ENCODE measurements around the gene PLG.
"Not testable (repeated sequence)": the region's sequence is repeated elsewhere in the genome, so short reads cannot be mapped to it uniquely, and the experiment has no call there.

Gene PLG

DNA sequence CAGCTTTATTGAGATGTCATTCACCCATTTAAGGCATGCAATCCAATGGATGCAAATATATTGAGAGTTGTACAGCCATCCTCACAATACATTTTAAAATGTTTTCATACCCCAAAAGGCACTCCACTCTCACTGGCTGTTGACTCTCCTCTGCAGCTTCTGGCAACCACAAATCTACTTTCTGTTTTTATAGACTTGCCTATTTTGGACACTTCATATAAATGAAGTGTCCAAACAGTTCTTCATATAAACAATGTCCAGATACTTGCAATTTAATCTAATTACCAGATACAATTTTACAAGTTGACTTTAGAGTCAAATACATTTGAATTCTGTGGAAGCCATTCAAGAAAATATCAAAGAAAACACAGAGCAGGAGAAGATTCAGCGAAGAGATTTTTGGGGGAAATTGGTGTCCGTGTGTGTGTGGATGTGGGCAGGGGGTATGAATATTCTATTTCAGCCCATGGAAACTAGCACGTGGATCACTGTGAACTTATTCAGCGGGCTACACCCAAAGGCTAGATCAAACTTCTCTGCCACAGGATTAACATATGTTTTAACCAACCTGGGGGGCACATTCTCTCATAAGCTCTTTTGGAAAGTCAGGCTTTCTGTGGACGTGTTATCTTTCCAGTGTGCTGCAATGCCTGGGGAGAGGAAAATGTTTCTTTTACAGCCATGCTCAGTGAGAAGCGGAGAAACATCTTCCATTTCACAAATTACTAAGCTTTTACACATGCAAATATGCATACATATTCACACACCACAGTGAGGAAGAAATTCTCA, 73.9 kb downstream of the PLG start:
- DNase-seq (ENCODE audit: low read depth in 2 of 2): no peak

DNA sequence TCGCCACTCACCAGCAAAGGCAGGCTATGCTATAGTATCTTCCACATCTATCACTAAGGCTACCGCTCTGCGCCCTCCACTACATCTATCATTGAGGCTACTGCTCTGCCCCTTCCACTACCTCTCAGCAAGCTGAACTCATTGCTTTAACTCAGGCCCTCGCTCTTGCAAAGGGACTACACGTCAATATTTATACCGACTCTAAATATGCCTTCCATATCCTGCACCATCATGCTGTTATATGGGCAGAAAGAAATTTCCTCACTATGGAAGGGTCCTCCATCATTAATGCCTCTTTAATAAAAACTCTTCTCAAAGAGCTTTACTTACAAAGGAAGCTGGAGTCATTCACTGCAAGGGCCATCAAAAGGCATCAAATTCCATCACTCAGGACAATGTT, 77.1 kb downstream of the PLG start:
- not testable (repeated sequence) for DNase-seq (ENCODE audit: low read depth in 2 of 2)

DNA sequence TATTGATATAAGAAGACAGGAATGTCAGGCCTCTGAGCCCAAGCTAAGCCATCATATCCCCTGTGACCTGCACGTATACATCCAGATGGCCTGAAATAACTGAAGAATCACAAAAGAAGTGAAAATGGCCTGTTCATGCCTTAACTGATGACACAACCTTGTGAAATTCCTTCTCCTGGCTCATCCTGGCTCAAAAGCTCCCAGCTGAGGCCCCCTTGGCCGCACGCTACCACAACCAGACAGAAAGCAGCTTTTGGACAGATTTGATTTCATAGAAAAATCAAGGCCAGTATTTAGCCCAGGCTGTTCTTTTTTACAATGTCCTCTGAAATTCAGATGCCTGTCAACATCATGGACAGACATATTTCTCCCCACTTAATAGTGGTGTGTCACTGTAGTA, 78.6 kb downstream of the PLG start:
- DNase-seq (ENCODE audit: low read depth in 2 of 2): not testable (repeated sequence)

DNA sequence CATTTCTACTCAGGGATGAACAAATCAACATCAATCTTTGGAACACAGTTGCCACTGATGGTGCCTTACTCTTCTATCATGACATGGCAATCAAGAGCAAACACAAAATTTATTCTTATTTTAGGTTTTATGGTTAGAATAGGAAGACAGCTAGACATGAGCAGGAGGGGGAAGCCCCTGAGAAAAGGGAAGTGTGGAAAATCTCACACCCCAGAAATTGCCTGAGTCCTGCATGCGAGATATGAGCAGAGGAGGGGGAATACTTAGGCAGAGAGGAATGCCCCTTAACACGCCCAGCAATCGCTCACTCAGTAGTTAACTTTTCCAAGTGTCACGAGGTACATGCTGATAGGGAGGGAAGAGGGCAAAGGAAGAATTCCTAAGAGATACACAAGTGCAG, 79.3 kb downstream of the PLG start:
- no peak for DNase-seq (ENCODE audit: low read depth in 2 of 2)

DNA sequence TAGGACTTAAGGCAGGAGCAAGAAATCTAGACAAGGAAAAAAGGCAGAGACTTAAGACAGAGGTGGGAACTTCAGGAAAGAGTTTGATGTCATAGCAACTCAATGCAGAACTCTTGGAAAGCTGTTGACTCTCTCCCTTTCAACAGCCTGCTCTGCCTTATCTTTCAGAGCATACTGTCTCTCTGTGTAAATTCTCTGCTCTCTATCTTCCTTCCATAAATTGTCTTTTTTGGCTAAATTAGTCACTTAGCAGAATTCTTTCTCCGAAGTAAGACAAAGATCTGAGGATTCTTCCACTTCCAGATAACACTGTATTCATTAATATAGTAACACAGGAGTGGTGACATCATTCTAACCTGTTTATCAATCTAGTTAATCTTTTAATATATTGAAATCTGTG, 80.2 kb downstream of the PLG start:
- no peak for DNase-seq (ENCODE audit: low read depth in 2 of 2)

DNA sequence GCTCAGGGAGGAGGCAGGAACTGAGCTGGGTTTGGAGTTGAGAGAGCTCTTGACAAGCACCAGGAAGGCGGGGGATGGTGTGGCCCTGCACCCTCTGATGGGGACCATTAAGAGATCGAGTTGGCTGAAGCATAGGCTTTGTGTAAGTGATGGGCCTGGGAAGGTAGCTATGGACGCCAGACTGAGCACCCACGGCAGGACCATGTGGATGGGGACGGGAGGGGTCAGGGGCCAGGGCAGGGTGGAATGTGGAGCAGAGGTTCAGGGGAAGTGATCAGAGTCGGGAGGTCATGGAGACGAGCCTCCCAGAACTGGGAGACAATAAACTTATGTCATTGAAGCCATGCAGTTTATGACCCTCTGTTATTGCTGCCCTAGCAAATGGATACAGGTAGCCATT, 81.7 kb downstream of the PLG start:
- DNase-seq (ENCODE audit: low read depth in 2 of 2): no peak

DNA sequence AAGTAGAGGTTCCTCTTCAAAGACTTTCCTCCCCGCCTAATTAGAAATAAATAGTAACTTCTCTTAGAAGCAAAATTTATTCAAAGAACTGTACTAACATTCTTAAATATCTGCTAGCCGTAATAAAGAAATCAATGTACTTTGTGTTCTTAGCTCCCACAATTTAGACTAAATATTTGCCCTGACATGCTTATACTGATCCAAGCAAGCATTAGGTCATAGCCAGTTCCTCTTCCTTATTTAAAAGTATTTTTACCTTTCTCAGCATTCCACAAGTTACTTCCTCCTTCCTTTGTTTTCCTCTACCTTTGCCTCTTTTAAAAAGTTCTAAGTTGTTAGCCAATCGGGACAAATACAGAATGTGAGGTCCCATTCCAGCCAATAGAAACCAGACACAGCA, 86.1 kb downstream of the PLG start:
- DNase-seq (ENCODE audit: low read depth in 2 of 2): not testable (repeated sequence)

DNA sequence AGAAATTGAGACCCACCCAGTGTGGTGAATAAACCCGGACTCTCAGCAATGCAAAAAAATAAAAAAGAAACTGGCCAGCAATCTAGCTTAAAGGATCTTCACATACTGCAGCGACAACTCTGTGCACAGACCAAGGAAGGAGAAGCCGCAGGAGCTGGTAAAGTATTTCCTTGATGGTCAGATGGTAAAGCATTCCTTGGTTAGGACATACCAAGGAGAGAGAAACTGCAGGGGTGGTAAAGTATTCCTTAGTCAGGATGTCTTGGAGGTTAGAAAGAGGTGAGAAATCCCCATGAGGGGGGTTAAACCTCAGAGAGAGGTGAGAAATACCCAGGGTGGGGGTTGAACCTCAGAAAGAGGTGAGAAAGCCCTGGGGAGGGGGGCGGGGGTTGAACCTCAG, 86.8 kb downstream of the PLG start:
- no peak for DNase-seq (ENCODE audit: low read depth in 2 of 2)

DNA sequence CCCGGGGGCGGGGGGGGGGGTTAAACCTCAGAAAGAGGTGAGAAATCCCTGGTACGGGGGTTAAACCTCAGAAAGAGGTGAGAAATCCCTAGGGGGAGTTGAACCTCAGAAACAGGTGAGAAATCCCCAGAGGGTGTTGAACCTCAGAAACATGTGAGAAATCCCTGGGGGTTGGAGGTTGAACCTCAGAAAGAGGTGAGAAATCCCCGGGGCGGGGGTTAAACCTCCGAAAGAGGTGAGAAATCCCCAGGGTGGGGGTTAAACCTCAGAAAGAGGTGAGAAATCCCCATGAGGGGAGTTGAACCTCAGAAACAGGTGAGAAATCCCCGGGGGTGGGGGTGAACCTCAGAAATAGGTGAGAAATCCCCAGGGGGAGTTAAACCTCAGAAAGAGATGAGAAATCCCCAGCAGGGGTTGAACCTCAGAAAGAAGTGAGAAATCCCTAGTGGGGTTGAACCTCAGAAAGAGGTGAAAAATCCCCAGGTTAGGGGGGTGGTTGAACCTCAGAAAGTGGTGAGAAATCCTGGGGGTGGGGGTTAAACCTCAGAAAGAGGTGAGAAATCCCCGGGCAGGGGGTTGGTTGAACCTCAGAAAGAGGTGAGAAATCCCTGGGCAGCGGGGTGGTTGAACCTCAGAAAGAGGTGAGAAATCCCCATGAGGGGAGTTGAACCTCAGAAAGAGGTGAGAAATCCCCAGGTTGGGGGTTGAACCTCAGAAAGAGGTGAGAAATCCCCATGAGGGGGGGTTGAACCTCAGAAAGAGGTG, 87.4 kb downstream of the PLG start:
- DNase-seq (ENCODE audit: low read depth in 2 of 2): no peak

DNA sequence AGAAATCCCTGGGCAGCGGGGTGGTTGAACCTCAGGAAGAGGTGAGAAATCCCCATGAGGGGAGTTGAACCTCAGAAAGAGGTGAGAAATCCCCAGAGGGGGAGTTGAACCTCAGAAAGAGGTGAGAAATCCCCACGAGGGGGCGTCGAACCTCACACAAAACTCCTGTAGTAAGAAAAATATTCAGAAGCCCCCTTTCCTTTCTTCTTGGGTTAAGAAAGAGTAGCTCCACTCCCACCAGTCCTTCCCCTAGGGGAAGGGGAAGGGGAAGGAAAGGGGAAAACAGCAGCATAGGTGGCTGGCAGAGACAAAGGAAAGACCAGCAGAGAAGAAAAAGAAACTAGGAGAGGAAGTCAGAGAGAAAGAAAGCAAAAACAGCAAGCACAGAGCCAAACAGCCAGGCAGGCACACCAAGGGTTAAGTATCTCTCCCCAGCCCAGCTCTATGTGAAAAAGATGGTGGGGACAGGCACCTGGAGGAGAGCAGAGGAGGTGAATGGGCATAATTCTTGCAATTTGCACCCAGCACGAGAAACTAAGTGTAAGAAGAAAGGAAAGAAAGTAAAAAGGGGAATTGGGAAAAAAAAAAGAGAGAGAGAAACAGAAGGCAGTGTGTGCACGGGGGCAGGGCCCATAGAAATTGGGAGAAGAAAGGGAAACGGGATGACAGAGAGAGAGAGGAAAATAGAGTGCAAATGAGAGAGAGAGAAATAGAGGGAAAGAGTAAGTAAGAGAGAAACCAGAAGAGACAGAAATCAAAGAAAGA, 88.2 kb downstream of the PLG start:
- DNase-seq (ENCODE audit: low read depth in 2 of 2): no peak

DNA sequence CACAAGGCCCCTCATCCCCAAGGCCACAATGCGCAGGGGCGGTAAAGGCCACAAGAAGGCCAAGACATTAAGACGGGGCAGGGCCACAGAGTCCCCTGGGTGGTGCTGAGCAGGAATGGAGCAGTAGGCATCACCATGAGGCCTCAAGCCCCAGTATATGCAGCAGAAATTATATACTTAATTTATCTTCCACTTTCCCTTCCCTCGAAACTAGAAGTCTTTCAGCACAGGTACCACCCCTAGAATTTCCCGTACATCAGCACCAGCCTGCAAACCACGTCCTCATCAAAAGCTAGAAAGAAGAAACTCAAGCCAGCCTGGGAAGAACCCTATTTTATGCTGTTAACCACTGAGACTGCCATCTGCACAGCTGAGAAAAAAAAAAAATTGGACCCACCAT, 89.4 kb downstream of the PLG start:
- no peak for DNase-seq (ENCODE audit: low read depth in 2 of 2)

DNA sequence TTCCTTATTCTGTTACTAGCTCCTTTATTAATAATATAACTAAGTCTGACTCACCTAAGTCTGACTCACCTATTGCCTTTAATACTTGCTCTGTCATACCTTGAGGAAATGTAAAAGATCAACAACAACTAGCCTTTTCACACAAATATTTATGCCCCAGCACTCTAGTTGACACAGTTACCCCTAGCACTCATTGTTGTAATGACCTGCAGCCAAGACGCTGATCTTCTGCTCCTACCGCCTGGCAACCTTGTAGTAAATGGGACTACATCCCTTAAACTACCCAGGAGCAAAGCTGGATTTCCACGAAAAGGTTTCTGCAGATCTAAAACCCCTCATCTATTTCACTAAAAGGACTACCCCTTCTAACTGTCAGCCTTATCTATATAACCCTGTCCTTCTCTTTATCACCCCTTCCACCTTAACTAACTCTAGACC, 90.0 kb downstream of the PLG start:
- no peak for DNase-seq (ENCODE audit: low read depth in 2 of 2)

DNA sequence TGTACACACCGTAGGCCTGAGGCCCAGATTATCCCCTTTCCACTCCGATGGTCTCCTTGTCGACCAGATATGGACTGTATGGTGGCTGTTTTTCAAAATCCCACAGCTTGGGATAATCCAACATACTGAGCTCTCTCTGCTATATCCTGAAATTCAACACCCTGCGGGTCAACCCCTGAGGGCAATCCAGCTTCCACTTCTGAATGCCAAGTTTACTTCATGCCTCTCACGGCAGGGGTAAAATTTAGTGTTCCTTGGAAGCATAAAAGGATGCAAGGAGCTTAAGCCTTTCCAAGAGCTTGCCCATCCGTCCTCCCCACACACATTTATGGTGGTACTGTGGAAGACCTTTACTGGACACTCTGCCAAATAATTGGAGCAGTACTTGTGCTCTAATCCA, 90.7 kb downstream of the PLG start:
- no peak for DNase-seq (ENCODE audit: low read depth in 2 of 2)

DNA sequence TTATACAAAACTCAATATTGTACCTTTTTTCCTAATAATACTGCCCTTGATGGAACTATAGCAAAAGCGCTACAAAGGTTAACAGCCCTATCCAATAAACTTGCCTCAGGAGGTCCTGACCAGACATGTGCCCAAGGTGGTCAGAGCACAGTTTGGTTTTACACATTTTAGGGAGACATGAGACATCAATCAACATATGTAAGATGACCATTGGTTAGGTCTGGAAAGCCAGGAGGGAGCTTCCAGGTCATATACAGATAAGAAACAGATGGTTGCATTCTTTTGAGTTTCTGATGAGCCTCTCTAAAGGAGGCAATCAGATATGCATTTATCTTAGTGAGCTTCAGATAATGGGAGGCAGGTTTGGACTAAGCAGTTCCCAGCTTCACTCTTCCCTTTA, 91.6 kb downstream of the PLG start:
- DNase-seq (ENCODE audit: low read depth in 2 of 2): no peak

DNA sequence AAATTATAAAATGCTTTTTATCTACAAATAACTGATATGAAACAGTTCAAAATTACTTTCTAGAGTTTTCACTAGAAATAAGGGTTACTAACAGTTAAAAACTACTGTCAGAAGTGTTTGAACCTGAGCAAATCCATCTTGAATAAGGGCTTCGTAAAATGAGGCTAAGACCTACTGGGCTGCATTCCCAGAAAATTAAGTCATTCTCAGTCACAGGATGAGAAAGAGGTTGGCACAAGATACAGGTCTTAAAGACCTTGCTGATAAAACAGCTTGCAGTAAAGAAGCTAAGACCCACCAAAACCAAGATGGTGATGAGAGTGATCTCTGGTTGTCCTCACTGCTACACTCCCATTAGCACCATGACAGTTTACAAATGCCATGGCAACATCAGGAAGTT, 93.7 kb downstream of the PLG start:
- DNase-seq (ENCODE audit: low read depth in 2 of 2): no peak

DNA sequence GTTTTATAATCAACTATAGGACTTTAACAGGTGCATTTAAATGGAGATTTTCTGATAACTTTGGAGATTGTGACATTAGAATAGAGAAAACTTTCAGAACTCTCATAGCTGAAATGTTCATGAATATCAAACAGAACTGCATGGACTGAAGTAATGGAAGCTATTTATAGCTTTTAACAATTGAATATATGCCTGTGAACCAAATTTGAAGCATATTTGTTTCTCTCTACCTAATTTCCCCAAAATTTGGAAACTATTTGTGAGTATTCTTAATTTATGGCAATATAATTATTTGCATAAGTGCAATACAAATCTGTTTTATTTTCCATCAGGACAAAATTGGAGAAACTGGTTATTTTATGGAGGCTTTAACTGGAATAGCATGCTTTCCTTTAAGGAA, 96.6 kb downstream of the PLG start:
- no peak for DNase-seq (ENCODE audit: low read depth in 2 of 2)

DNA sequence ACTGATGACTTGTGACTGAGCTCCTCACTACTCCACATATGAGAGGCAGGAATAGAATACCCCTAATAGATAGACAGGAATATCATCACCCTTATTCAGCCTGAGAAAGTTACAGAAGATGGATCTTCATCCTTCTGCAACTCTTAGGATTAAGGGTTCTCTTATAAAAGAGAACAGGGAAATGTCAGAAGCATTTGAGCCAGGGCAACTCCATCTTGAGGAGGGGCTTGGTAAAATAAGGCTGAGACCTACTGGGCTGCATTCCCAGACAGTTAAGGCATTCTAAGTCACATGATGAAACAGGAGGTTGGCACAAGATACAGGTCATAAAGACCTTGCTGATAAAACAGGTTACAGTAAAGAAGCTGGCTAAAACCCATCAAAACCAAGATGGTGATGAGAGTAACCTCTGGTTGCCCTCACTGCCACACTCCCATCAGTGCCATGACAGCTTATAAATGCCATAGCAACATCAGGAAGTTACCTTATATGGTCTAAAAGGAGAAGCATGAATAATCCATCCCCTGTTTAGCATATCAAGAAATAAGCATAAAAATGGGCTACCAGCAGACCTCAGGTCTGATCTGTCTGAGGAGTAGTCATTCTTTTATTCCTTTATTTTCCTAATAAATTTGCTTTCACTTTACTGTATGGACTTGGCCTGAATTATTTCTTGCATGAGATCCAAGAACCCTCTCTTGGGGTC, 97.9 kb downstream of the PLG start:
- no peak for DNase-seq (ENCODE audit: low read depth in 2 of 2)

DNA sequence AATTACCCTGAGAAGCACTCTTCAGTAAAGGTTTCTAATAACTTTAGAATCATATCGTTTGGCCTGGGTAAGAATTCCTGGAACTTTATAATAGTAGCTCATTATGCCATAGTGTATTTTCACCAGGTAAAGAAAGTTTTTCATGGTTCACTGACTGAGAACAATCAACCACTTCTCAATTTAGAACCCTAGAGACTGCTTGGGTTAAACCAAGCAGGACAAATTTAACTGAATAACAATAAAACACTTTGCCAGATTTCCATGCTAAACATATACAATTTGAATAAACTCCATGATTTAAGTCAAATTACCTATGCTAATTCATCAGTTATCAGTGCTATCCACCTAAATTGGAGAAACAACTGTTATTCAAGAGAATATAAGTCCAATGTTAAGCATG, 99.4 kb downstream of the PLG start:
- DNase-seq (ENCODE audit: low read depth in 2 of 2): no peak

DNA sequence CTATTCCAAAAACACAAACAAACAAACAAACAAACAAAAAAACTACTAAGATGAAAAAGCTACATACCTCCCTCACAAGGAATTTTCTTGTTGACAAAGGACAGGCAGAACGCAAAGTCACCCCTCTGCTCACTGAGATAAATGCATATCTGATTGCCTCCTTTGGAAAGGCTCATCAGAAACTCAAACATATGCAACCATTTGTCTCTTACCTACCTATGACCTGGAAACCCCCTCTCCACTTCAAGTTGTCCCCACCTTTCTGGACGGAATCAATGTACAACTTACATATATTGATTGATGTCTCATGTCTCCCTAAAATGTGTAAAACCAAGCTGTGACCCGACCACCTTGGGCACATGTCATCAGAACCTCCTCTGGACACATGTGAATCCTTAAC, 100.0 kb downstream of the PLG start:
- not testable (repeated sequence) for DNase-seq (ENCODE audit: low read depth in 2 of 2)
